ENCODE data around the gene SULT4A1.

SULT4A1 gene

GRCh38 chr22:43900206-43900605, 37.9 kb upstream of the SULT4A1 start:
- no peak overlapping the region for H2BK12ac ChIP-seq (ENCODE audit: low read length)

GRCh38 chr22:43897751-43898261, 35.5 kb upstream of the SULT4A1 start:
- peaks cover 0 to 55% (median 6%) of the 10 kb centered on the region in 3 experiments for H3K27me3 ChIP-seq (ENCODE audit: control insufficient read depth in 3 of 3, insufficient read depth in 3 of 3, low read depth in 1 of 3, low read length in 3 of 3)
- no peak for DNase-seq (ENCODE audit: low spot score)
- H4K8ac ChIP-seq (ENCODE audit: low read depth, low read length), result no peak overlapping the region
- no peak overlapping the region for H3K4ac ChIP-seq (ENCODE audit: low read length)
- no peak overlapping the region for H3K9ac ChIP-seq (ENCODE audit: low read depth, low read length, poor library complexity)
- H2AK5ac ChIP-seq (ENCODE audit: low read depth, low read length), result no peak overlapping the region
- no peak overlapping the region for H2BK120ac ChIP-seq (ENCODE audit: low read depth, low read length)
- H3K4me1 ChIP-seq (ENCODE audit: control insufficient read depth in 2 of 2, insufficient read depth in 1 of 2, low read depth in 1 of 2, low read length in 2 of 2), result no peaks in the 10 kb centered on the region
- no peak overlapping the region for H2AFZ ChIP-seq (ENCODE audit: low read length)
- H2BK5ac ChIP-seq (ENCODE audit: low read length), result no peak overlapping the region
- no peak overlapping the region for H3K27ac ChIP-seq (replicated peaks; ENCODE audit: low read length)
- H3K79me1 ChIP-seq (ENCODE audit: low read depth, low read length), result no peaks in the 10 kb centered on the region
- no peak overlapping the region for H3K14ac ChIP-seq (ENCODE audit: low read length)
- no peaks in the 10 kb centered on the region for H3K36me3 ChIP-seq (replicated peaks in 1 of 2; ENCODE audit: control insufficient read depth in 2 of 2, insufficient read depth in 2 of 2, low read length in 2 of 2)
- no peak overlapping the region for H2BK15ac ChIP-seq (ENCODE audit: low read length)
- H4K91ac ChIP-seq (ENCODE audit: low read depth, low read length, poor library complexity), result no peak overlapping the region
- H2BK12ac ChIP-seq (ENCODE audit: low read length), result no peak overlapping the region
- H3K4me3 ChIP-seq (ENCODE audit: low read length in 2 of 2), result no peak overlapping the region
- no CpG with 5 or more reads among the region's 12 CpGs for WGBS, 2 donors (ENCODE audit: extremely low coverage in 2 of 2, insufficient read length in 2 of 2, insufficient replicate concordance in 1 of 2)
- H3K9me3 ChIP-seq (replicated peaks in 1 of 2; ENCODE audit: control insufficient read depth in 2 of 2, insufficient read depth in 1 of 2, low read depth in 1 of 2, low read length in 2 of 2), result no peaks in the 10 kb centered on the region
- no peak overlapping the region for H3K4me2 ChIP-seq (ENCODE audit: insufficient read depth, low read length, poor library complexity, severe bottlenecking)
- peak overlapping the region; percentile 5 for H3K18ac ChIP-seq (ENCODE audit: low read length)
- no peak overlapping the region for H3K23ac ChIP-seq (ENCODE audit: low read depth, low read length, poor library complexity)

More at GRCh38 chr22:43900206-43900605, 37.9 kb upstream of the SULT4A1 start:
- H4K8ac ChIP-seq (ENCODE audit: low read depth, low read length), result no peak overlapping the region
- H3K14ac ChIP-seq (ENCODE audit: low read length), result no peak overlapping the region
- H3K27me3 ChIP-seq (ENCODE audit: control insufficient read depth in 3 of 3, insufficient read depth in 3 of 3, low read depth in 1 of 3, low read length in 3 of 3), result peaks cover 0 to 33% (median 0%) of the 10 kb centered on the region in 3 experiments
- no peaks in the 10 kb centered on the region for H3K4me1 ChIP-seq (ENCODE audit: control insufficient read depth in 2 of 2, insufficient read depth in 1 of 2, low read depth in 1 of 2, low read length in 2 of 2)
- no peak overlapping the region for H4K91ac ChIP-seq (ENCODE audit: low read depth, low read length, poor library complexity)
- no peak overlapping the region for H2BK15ac ChIP-seq (ENCODE audit: low read length)
- no peak overlapping the region for H2BK5ac ChIP-seq (ENCODE audit: low read length)
- no CpG with 5 or more reads among the region's 7 CpGs for WGBS, 2 donors (ENCODE audit: extremely low coverage in 2 of 2, insufficient read length in 2 of 2, insufficient replicate concordance in 1 of 2)
- H2AK5ac ChIP-seq (ENCODE audit: low read depth, low read length), result no peak overlapping the region
- peak overlapping the region; percentile 54 for H3K18ac ChIP-seq (ENCODE audit: low read length)
- H2BK120ac ChIP-seq (ENCODE audit: low read depth, low read length), result no peak overlapping the region
- no peak for DNase-seq (ENCODE audit: low spot score)
- H3K79me1 ChIP-seq (ENCODE audit: low read depth, low read length), result no peaks in the 10 kb centered on the region
- no peaks in the 10 kb centered on the region for H3K9me3 ChIP-seq (replicated peaks in 1 of 2; ENCODE audit: control insufficient read depth in 2 of 2, insufficient read depth in 1 of 2, low read depth in 1 of 2, low read length in 2 of 2)
- no peak overlapping the region for H3K4me2 ChIP-seq (ENCODE audit: insufficient read depth, low read length, poor library complexity, severe bottlenecking)
- no peak overlapping the region for H3K23ac ChIP-seq (ENCODE audit: low read depth, low read length, poor library complexity)
- H2AFZ ChIP-seq (ENCODE audit: low read length), result no peak overlapping the region
- H3K36me3 ChIP-seq (replicated peaks in 1 of 2; ENCODE audit: control insufficient read depth in 2 of 2, insufficient read depth in 2 of 2, low read length in 2 of 2), result no peaks in the 10 kb centered on the region
- H3K4ac ChIP-seq (ENCODE audit: low read length), result no peak overlapping the region
- no peak overlapping the region for H3K4me3 ChIP-seq (ENCODE audit: low read length in 2 of 2)
- H3K27ac ChIP-seq (replicated peaks; ENCODE audit: low read length), result no peak overlapping the region
- H3K9ac ChIP-seq (ENCODE audit: low read depth, low read length, poor library complexity), result no peak overlapping the region

DNA sequence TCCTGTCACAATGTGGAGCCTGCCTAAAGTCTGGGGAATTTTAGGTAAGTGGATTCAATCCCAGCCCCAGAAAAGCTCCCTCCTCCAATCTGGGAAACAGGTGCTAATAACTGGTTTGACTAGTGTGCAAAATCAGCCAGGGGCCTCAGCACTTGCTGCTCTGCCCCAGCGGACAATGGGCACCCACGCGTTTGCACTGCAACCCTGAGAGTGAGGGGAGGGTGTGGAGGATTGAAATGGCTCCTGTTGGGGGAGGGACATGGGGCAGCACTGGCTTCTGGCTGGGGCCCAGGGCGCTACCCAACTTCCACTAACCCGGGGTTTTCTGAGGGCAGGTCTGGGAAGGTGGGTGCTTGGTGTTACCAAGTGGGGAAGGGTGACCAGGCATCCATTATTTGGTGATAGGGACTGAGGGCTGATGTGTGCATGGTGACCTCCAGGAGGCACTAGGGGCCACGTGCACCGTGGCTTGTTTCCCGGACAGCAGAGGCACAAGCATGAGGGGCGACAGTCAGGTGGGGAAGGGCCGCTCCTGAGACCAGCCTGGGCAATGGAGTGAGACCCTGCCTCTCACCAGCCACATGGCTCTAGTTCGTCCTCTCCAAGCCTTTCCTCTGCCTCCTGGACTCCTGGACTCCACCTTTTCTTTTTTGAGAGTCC, 33.8 kb upstream of the SULT4A1 start:
- Histone ChIP-seq H3K27me3 (ENCODE audit: control insufficient read depth in 3 of 3, insufficient read depth in 3 of 3, low read depth in 1 of 3, low read length in 3 of 3) (peaks cover 11 to 72% (median 21%) of the 10 kb centered on the region in 3 experiments), H3K79me1 (ENCODE audit: low read depth, low read length) (no peaks in the 10 kb centered on the region), H3K4me2 (ENCODE audit: insufficient read depth, low read length, poor library complexity, severe bottlenecking) (no peak overlapping the region), H3K9me3 (replicated peaks in 1 of 2; ENCODE audit: control insufficient read depth in 2 of 2, insufficient read depth in 1 of 2, low read depth in 1 of 2, low read length in 2 of 2) (no peaks in the 10 kb centered on the region), H3K23ac (ENCODE audit: low read depth, low read length, poor library complexity) (peak overlapping the region; percentile 39), H2AK5ac (ENCODE audit: low read depth, low read length) (no peak overlapping the region), H4K8ac (ENCODE audit: low read depth, low read length) (no peak overlapping the region), H2BK120ac (ENCODE audit: low read depth, low read length) (no peak overlapping the region), H2BK5ac (ENCODE audit: low read length) (no peak overlapping the region), H4K91ac (ENCODE audit: low read depth, low read length, poor library complexity) (no peak overlapping the region), H2BK15ac (ENCODE audit: low read length) (peak overlapping the region; percentile 68), H3K18ac (ENCODE audit: low read length) (peak overlapping the region; percentile 86), H3K9ac (ENCODE audit: low read depth, low read length, poor library complexity) (no peak overlapping the region), H3K4me3 (ENCODE audit: low read length in 2 of 2) (no peak overlapping the region), H2AFZ (ENCODE audit: low read length) (no peak overlapping the region), H2BK12ac (ENCODE audit: low read length) (no peak overlapping the region), H3K4ac (ENCODE audit: low read length) (no peak overlapping the region), H3K4me1 (ENCODE audit: control insufficient read depth in 2 of 2, insufficient read depth in 1 of 2, low read depth in 1 of 2, low read length in 2 of 2) (peaks cover 0 to 6% of the 10 kb centered on the region in 2 donors), H3K27ac (replicated peaks; ENCODE audit: low read length) (no peak overlapping the region), H3K14ac (ENCODE audit: low read length) (no peak overlapping the region), H3K36me3 (replicated peaks in 1 of 2; ENCODE audit: control insufficient read depth in 2 of 2, insufficient read depth in 2 of 2, low read length in 2 of 2) (no peaks in the 10 kb centered on the region)
- no CpG with 5 or more reads among the region's 11 CpGs for WGBS, 2 donors (ENCODE audit: extremely low coverage in 2 of 2, insufficient read length in 2 of 2, insufficient replicate concordance in 1 of 2)
- DNase-seq (ENCODE audit: low spot score), result no peak

DNA sequence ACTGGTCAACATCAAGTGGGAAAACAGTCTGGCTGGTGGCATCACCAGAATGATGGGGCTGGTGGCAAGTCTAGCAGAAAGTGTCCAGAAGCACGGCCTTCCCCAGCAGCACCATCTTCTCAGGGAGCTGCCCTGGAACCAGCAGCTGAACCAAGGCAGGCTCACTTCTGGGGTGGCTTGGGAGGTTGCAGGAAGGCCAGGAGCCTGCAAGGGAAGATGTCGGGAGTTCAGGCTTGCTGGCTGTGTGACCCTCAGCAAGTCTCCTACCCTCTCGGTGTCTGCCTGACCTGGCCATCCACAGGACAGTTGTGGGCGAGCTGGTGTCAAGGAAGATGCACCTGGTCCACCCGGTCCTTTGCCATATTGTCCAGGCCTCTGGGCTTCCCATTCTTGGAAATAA, 31.8 kb upstream of the SULT4A1 start:
- peaks cover 16 to 82% (median 39%) of the 10 kb centered on the region in 3 experiments for H3K27me3 ChIP-seq (ENCODE audit: control insufficient read depth in 3 of 3, insufficient read depth in 3 of 3, low read depth in 1 of 3, low read length in 3 of 3)

More for the DNA sequence above, 31.8 kb upstream of the SULT4A1 start:
- Histone ChIP-seq H2BK120ac (ENCODE audit: low read depth, low read length) (no peak overlapping the region), H4K8ac (ENCODE audit: low read depth, low read length) (no peak overlapping the region), H4K91ac (ENCODE audit: low read depth, low read length, poor library complexity) (no peak overlapping the region), H3K36me3 (replicated peaks in 1 of 2; ENCODE audit: control insufficient read depth in 2 of 2, insufficient read depth in 2 of 2, low read length in 2 of 2) (no peaks in the 10 kb centered on the region), H3K27ac (replicated peaks; ENCODE audit: low read length) (no peak overlapping the region), H2BK5ac (ENCODE audit: low read length) (no peak overlapping the region), H3K4me2 (ENCODE audit: insufficient read depth, low read length, poor library complexity, severe bottlenecking) (no peak overlapping the region), H2BK15ac (ENCODE audit: low read length) (no peak overlapping the region), H3K4me1 (ENCODE audit: control insufficient read depth in 2 of 2, insufficient read depth in 1 of 2, low read depth in 1 of 2, low read length in 2 of 2) (peaks cover 0 to 8% of the 10 kb centered on the region in 2 donors), H3K4ac (ENCODE audit: low read length) (no peak overlapping the region), H3K23ac (ENCODE audit: low read depth, low read length, poor library complexity) (no peak overlapping the region), H3K9ac (ENCODE audit: low read depth, low read length, poor library complexity) (no peak overlapping the region), H2BK12ac (ENCODE audit: low read length) (no peak overlapping the region), H3K14ac (ENCODE audit: low read length) (no peak overlapping the region), H3K4me3 (ENCODE audit: low read length in 2 of 2) (no peak overlapping the region), H2AK5ac (ENCODE audit: low read depth, low read length) (no peak overlapping the region), H2AFZ (ENCODE audit: low read length) (no peak overlapping the region), H3K9me3 (replicated peaks in 1 of 2; ENCODE audit: control insufficient read depth in 2 of 2, insufficient read depth in 1 of 2, low read depth in 1 of 2, low read length in 2 of 2) (no peaks in the 10 kb centered on the region), H3K18ac (ENCODE audit: low read length) (no peak overlapping the region), H3K79me1 (ENCODE audit: low read depth, low read length) (no peaks in the 10 kb centered on the region)
- DNase-seq (ENCODE audit: low spot score), result no peak
- WGBS, 2 donors (ENCODE audit: extremely low coverage in 2 of 2, insufficient read length in 2 of 2, insufficient replicate concordance in 1 of 2), result no CpG with 5 or more reads among the region's 5 CpGs
